ENCODE measurements around the gene ORAI2. TPM values are rescaled to one million over a fixed set of nuclear protein-coding genes. Genes with fewer than 3 reads are reported as not detected.

The ORAI2 gene
- total and polyA plus RNA-seq, 2 donors (not counting 3 experiments of a cell fraction or from before 2014, with no cell fraction given), result 84.1 to 99.1 TPM

GRCh38 chr7:102415685-102416225, 17.6 kb upstream of the ORAI2 start:
- H3K27ac ChIP-seq (ENCODE audit: insufficient read depth, low read depth, low read length), result no peak overlapping the region
- dilution Hi-C loops (cut with MboI; ENCODE audit: extremely low pct_ligation_motif_present, low sequenced_read_pairs), result no loop called here

More at GRCh38 chr7:102415685-102416225, 17.6 kb upstream of the ORAI2 start:
- intact Hi-C loops (cut with micrococcal nuclease), result no loop called here
- BruUV-seq (replicated peaks), result no TSS peak
- Histone ChIP-seq H3K9me3 (replicated peaks; ENCODE audit: control insufficient read depth, insufficient read depth, low read length) (no peaks in the 10 kb centered on the region), H3K9me1 (replicated peaks; ENCODE audit: control insufficient read depth, extremely low read depth, insufficient read depth, low read length) (no peaks in the 10 kb centered on the region), H3K36me3 (ENCODE audit: control insufficient read depth in 2 of 2, extremely low read depth in 1 of 2, insufficient read depth in 2 of 2, low read length in 2 of 2) (peaks cover 3 to 12% of the 10 kb centered on the region in 2 experiments), H3K9ac (replicated peaks; ENCODE audit: extremely low read depth, insufficient read depth, low read length) (no peak overlapping the region), H3K79me2 (ENCODE audit: control insufficient read depth, insufficient read depth, low read length) (no peaks in the 10 kb centered on the region), H3K4me3 (replicated peaks in 1 of 3; ENCODE audit: insufficient read depth in 1 of 3, low read depth in 1 of 3, low read length in 3 of 3) (no peak overlapping the region), H3K4me2 (ENCODE audit: insufficient read depth, low read length) (no peak overlapping the region), H3K4me1 (ENCODE audit: control insufficient read depth, extremely low read depth, insufficient read depth, low read length) (peaks cover 7% of the 10 kb centered on the region), H4K20me1 (replicated peaks; ENCODE audit: control insufficient read depth, extremely low read depth, insufficient read depth, low read length) (no peaks in the 10 kb centered on the region), H3K27me3 (ENCODE audit: control insufficient read depth in 2 of 2, insufficient read depth in 2 of 2, low read length in 2 of 2) (no peaks in the 10 kb centered on the region), H2AFZ (ENCODE audit: low read depth, low read length) (no peak overlapping the region)
- ChIA-PET POLR2A (no interaction called here), CTCF (interaction anchor here (0.8 to 1.3 kb wide), 3 partner anchors 11 to 35 kb away, joined by 3 to 6 read pairs (median 4); no protein-coding TSS in a partner anchor)
- FAIRE-seq (no peak), DNase-seq (ENCODE audit: low read depth, low spot score) (peak; percentile 34)
- no peak for TF ChIP-seq GATA2 (IDR thresholded peaks at IDR 0.05; ENCODE audit: insufficient read depth, insufficient read length, low read depth, low read length)
- TF ChIP-seq CTCF (IDR thresholded peaks at IDR 0.05; ENCODE audit: extremely low read depth in 1 of 2, insufficient read depth in 1 of 2, low read depth in 1 of 2, low read length in 2 of 2), result no peak
- TF ChIP-seq JUN (IDR thresholded peaks at IDR 0.05; ENCODE audit: borderline replicate concordance, insufficient read depth, insufficient read length, low read depth), result no peak
- TF ChIP-seq MYC (IDR thresholded peaks at IDR 0.05; ENCODE audit: low read depth, low read length), result no peak

All from endothelial cell of umbilical vein (primary cell).